AG09319 (cell line): Measurements from ENCODE around the gene ACAP3.

Source experiments
- DNase-seq: peaks from one replicate; pipeline ENCODE4 v3.0.0-alpha.2; 2010; ENCODE audit warnings: low read depth; ENCODE audit errors: extremely low read depth
- CTCF ChIP-seq: IDR thresholded peaks from 2 replicates; pipeline ENCODE4 v1.5.1; 2011; ENCODE audit warnings: low read depth, mild to moderate bottlenecking, inconsistent platforms, low read length, moderate library complexity

The ACAP3 gene

GRCh38 chr1:1268284-1268682, 39.4 kb downstream of the ACAP3 start:
- no peak for DNase-seq
- no peak for TF ChIP-seq CTCF

- TF ChIP-seq CTCF = no peak
- no peak for DNase-seq
Measured at GRCh38 chr1:1267488-1268283, 40.0 kb downstream of the ACAP3 start.

GRCh38 chr1:1264868-1265272, 42.9 kb downstream of the ACAP3 start:
- peak; percentile 88 for DNase-seq
- peak; percentile 58 for TF ChIP-seq CTCF

- TF ChIP-seq CTCF = no peak
- DNase-seq = no peak
Measured at GRCh38 chr1:1264026-1264425, 43.7 kb downstream of the ACAP3 start.

GRCh38 chr1:1262758-1263157, 45.0 kb downstream of the ACAP3 start:
- TF ChIP-seq CTCF = no peak
- DNase-seq = no peak

GRCh38 chr1:1262071-1262470, 45.7 kb downstream of the ACAP3 start:
- no peak for DNase-seq
- TF ChIP-seq CTCF = no peak

GRCh38 chr1:1260843-1261560, 46.7 kb downstream of the ACAP3 start:
- TF ChIP-seq CTCF = no peak
- no peak for DNase-seq
